Stimulated activated CD4-positive, alpha-beta T cell treated with anti-CD3 and anti-CD28 coated beads, Interleukin-4, amount 100 ng/mL, for 1 hour (primary cell): ENCODE measurements around the gene BTN2A1.
"Not testable (repeated sequence)": the region's sequence is repeated elsewhere in the genome, so short reads cannot be mapped to it uniquely, and the experiment has no call there.

Source experiments
- DNase-seq: peaks from one replicate; pipeline ENCODE4 v3.0.0-alpha.2; 2020

BTN2A1 gene

DNA sequence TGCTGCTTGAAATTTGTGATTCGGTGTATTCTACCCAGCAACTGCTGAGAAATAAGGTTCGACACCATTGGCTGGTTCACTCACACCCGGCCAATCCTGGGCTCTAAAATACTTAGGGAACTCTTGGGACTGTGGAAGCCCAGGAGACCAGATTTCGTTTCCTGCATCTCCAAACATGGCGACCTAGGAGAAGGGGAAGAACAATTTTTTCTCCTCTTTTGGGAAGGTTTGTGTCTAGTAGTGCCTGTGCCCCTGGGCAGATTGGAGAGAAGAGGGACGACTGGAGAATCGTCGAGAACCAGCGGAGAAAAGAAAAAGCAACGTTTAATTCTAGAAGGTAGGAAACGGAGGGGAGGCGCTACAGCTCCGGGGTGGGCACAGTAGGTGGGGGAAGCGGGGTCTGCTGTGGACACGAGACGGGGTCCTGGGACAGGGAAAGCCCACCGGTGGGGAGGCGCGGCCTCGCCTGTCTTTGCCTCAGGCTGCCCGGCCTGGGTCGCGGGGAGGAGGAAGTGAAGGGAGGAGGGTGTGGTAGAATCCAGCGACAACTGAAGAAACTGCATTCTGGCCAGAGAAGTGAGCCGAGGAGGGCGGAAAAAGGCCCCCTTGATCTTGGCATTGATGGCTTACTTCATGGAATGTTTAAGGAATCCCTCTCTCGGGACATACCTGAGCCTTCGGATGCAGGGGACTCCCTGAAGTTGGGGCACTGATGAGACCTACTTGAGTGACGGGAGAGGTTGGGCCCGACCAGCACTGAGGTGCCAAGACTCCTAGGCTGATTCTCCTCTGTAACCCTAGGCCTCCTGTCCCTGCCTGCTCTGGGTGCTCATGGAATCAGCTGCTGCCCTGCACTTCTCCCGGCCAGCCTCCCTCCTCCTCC is at the start of gene BTN2A1:
Gene BTN2A1 (plus strand): TSS at position 150 of the 883 bp plus-strand sequence. CDS start 682 bp downstream, at position 832.
- DNase-seq = peak; percentile 52

DNA sequence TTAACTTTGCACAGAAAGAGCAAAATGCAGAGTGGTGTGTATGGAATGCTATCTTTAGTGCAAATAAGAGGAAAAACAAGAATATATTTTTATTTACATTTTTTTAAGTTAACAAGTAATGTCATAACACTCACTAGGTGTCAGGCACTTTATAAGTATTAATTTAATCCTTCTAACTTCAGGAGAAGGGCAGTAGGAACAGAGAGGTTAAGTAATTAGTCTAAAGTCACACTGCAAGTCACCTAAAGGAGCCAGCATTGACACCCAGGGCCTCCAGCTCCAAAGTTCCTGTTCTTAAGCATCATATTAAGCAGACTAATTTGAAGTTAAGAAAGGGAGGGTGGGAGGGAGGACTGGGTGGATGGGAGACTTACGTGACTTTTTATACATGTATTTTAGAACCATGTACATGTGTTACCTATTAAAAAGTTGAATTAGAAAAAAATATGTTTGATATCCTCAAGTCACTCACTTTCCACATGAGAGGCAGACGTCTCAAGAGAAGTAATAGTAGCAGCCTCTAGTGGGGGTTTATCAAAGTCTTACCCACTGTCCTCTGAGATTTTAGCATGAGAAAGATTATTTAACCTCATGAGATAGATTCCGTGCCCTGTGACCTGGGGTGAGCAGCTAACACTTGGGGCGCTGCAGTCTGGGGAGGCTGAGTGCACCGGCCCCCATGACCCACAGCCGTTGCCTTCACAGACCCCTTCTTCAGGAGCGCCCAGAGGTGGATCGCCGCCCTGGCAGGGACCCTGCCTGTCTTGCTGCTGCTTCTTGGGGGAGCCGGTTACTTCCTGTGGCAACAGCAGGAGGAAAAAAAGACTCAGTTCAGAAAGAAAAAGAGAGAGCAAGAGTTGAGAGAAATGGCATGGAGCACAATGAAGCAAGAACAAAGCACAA is 48.7 kb upstream of the BTN2A1 start:
- DNase-seq = no peak

DNA sequence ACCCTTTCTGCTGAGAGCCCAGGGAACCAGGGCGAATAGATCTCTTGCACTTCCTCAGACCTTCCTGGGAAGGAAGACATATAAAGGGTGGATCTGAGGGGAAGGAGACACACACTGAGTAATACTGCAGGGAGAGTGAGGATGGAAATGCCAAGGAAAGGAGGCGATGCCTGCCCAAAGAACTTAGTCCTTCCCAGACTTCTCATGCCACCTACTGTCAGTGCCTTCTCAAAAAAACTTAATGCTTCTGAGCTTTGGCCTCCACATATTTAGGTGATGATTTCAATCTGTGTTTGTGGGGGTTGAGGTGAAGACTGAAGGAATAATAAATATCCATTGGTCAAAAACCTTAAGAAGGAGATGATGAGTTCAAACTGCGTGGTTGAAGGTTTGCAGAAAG is 46.0 kb upstream of the BTN2A1 start:
- DNase-seq = no peak

DNA sequence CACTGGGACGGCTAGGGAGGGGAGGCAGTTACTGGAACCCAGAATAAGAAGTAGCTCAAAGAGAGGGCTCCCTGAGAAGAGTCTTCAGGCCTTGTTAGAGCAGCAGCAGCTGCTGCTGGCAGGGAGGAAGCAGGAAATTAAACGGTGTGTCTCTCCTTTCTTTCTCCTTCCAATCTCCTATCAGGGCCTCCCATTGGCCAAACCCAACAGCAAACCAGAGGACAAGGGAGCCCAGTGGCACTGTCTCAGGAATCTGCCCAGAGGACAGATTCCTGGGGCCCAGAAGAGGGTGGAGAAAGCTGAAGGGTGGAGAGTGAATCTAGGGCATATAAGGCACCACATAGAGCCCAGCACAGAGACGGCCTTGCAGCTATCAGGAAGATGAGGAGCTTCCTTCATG is 45.5 kb upstream of the BTN2A1 start:
- DNase-seq = no peak

DNA sequence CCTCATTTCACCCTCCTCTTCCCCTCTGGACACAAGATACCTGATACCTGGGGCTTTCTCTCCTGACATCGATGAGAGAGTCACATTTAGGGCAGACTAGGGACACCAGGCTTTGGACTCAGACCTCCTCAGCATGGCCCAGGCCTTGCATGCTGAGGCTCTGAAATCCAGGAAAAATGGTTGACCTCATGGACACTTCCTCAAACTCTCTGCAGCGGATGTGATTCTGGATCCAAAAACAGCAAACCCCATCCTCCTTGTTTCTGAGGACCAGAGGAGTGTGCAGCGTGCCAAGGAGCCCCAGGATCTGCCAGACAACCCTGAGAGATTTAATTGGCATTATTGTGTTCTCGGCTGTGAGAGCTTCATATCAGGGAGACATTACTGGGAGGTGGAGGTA is 44.8 kb upstream of the BTN2A1 start:
- DNase-seq = no peak

DNA sequence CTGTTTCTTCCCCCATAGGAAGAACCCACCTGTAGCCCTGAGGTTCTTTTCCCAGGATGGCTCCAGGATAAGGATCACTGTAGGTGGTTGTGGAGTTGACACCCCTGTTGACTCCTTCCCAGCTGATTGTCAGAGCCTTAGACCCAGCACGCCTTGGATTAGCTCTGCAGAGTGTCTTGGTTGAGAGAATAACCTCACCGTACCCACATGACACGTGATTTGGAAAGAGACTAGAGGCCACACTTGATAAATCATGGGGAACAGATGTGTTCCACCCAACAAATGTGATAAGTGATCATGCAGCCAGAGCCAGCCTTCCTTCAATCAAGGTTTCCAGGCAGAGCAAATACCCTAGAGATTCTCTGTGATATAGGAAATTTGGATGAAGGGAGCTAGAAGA is 43.5 kb upstream of the BTN2A1 start:
- no peak for DNase-seq

DNA sequence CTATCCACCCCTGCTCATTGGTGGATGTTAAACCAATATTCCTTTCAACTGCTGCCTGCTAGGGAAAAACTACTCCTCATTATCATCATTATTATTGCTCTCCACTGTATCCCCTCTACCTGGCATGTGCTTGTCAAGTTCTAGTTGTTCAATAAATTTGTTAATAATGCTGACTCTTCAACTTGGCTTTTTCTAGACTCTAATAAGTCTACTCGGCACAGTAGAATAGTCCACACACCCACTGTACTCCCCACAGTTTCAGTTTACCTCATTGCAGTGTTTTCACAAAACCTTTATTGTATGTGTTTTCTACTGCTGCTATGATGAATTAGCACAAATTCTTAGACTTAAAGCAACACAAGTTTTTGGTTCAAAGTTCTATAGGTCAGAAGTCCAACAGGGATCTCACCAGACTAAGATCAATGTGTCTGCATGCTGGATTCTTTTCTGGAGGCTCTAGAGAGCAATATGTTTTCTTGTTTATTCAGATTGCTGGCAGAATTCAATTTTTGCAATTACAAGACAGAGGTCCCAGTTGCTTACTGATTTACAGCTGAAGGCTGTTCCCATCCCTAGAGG is 42.6 kb upstream of the BTN2A1 start:
- DNase-seq = no peak

DNA sequence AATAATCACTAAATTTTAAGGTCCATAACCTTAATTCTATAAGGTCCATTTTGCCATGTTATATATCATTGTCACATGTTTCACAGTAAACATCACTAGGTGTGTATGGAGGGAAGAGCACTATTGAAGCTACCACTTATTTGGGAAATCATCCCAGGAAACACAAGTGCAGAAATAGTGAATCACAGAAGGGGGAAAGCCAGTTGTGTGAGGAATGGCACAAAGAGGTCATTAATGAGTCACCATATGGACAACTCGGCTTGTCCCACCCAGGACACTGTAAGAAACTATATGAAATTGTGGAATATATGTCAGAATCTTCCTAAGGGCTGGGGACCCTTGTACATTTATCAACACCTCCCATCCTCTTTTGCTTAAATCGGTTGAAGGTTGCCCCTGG is 42.0 kb upstream of the BTN2A1 start:
- no peak for DNase-seq

DNA sequence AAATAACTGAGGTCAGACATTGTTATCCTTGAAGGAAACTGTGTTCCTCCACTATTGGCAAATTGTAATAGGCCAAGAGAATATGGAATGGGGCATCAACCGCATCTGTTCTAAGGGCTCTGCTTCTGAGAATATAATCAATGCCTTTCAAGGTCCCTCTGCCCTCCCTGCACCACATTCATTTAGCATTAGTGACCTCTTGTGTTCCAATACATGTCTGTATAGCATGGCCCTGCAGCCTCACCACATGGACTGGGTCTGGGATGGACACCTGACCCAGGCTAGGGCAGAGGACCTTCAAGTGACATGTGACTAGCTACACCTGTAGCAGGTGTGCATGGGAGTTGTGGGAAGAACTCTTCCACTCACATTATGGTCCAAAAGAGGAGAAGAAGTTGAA is 41.5 kb upstream of the BTN2A1 start:
- DNase-seq = no peak

DNA sequence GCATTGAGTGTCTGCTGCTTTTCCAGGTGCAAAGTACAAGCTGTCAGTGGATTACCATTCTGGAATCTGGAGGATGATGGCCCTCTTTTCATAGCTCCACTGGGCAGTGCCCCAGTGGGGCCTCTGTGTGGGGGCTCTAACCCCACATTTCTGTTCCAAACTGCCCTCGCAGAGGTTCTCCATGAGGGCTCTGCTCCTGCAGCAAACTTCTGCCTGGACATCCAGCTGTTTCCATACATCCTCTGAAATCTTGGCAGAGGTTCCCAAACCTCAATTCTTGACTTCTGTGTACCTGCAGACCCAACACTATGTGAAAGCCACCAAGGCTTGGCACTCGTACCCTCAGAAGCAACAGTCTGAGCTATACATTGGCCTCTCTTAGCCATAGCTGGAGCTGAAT is 39.7 kb upstream of the BTN2A1 start:
- DNase-seq = not testable (repeated sequence)

DNA sequence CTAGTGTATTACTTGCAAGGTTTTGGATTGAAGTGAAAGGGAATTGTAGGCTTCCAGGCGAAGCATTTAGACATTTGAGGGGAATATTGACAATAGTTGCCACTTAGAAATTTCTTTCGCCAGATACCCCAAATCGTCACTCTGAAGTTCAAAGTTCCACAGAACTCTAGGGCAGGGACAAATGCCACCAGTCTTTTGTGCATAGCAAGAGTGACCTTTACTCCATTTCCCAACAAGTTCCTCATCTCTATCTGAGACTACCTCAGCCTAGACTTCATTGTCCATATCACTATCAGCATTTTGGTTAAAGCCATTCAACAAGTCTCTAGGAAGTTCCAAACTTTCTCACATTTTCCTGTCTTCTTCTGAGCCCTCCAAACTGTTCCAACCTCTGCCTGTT is 39.0 kb upstream of the BTN2A1 start:
- DNase-seq = not testable (repeated sequence)

DNA sequence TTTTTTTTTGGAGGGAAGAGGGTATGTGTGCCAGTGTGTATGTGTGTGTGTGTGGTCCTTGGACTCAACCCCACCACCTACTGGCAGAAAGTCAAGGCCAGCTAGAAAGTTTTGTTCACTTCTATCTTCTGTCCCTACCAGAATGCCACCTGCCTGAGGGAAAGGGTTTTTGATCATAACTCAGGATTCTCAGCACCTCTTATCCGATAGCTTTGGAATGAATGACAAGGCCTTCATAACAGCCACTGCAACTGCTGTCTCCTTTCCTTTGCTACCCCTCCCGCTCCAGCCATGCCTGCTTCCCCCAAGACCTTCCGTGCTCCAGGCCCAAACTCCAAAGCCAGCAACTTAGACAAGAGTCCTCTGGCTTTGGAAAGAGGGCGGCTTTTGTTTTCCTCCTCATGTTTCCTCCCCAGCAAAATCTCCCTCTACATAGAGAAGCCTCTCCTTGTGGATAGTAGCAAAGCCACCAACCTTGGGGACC is 37.0 kb upstream of the BTN2A1 start:
- DNase-seq = no peak

DNA sequence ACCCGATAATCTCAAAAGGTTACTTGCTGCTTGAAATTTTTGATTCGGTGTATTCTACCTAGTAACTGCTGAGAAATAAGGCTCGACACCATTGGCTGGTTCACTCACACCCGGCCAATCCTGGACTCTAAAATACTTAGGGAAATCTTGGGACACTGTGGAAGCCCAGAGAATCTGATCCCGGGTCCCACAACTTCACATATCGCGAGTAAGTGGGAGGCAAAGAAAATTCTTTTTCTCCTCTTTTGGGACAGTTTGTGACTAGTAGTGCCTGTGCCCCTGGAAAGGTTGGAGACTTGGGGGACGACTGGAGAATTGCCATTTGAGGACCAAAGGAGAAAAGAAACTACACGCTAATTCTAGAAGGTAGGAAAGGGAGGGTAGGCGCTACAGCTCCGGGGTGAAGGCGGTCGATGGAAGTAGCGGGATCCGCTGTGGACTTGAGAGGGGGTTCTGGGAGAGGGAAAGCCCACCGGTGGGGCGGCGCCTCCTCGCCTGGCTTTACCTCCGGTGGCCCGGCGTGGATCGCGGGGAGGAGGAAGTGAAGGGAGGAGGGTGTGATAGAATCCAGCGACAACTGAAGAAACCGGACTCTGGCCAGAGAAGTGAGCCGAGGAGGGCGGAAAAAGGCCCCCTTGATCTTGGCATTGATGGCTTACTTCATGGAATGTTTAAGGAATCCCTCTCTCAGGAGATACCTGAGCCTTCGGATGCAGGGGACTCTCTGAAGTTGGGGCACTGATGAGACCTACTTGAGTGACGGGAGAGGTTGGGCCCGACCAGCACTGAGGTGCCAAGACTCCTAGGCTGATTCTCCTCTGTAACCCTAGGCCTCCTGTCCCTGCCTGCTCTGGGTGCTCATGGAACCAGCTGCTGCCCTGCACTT is 36.3 kb upstream of the BTN2A1 start:
- peak; percentile 21 for DNase-seq

DNA sequence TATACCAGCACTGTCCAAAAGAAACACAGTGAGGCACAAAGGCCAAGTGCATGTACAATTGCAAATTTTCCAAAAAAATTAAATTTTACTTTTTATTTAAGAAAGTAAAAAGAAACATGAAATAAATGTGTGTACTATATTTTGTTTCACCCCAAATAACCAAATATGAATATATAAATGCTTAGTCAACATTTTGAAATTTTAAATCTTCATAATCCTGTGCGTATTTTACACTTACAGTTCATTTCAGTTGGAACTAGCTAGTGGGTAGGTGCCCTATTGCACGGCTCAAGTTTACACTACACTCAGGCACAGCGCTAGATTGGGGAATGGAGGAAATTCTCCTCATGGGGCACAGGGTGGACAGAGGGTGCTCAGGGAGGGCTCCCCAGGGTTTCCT is 35.4 kb upstream of the BTN2A1 start:
- DNase-seq = no peak

DNA sequence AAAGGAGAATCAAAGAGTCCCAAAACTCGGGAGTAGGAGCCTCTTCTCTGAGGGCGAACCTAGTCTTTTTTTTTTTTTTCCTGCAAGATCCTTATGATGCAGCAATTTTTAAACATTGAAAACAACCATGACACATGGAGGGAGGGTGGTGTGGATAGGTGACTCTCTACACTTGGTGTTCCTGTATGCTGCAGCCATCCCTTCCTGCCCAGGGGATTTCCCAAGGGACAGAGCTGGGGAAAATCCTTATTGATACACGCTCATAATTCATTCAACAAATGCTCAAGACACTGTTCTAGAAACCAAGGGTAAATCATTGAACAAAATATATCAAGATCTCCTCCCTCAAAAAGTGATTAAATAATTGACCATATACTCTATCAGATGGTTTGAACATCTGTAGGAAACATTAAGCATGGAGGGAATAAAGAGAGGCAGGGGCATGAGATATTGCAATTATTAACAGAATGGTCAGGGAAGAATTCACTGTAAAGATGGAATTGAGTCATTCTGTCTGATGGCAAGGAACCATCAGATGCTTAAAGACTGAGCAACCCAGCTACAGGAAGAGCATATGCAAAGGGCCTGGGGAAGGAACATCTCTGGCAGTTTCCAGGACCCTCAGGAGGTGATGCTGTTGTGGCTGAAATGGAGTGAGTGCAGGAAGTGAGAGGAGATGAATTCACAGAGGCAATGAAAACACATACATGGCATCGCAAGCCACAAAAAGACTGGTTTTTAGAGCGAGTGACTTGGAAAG is 30.9 kb upstream of the BTN2A1 start:
- no peak for DNase-seq

DNA sequence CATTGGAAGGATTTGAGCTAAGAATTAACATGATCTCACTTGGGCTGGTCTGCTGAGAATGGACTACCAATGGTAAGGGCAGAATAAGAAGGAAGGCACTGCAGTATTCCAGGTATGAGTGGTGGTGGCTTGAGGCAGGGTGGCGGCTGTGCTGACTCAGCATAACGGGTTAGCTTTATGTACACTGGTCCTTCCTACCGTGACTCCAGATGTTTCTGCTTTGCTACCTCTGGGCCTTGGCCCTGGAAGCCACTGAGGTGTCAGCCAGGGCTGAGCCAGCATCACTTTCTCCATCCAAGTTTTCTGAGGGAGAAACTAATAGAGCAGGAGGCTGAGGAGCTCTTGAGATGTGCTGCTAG is 30.3 kb upstream of the BTN2A1 start:
- no peak for DNase-seq

DNA sequence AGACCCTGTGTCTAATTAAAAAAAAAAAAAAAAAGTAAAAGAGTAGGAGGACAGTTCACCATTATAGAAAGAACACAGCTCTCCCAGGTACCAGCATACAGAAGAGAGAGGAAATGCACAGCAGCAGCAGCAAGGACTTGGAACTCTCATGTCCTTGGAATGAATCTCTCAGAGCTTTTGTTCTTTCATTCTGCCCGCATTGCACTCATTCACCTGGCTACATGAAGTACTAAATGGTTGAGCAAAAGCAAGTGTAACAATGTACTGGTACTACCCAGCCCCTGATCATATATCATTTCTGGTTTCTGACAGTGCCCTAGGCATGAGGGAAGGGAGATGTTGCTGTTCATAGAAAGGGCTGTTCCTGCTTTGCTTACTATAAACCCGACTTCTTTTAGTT is 29.5 kb upstream of the BTN2A1 start:
- DNase-seq = no peak

DNA sequence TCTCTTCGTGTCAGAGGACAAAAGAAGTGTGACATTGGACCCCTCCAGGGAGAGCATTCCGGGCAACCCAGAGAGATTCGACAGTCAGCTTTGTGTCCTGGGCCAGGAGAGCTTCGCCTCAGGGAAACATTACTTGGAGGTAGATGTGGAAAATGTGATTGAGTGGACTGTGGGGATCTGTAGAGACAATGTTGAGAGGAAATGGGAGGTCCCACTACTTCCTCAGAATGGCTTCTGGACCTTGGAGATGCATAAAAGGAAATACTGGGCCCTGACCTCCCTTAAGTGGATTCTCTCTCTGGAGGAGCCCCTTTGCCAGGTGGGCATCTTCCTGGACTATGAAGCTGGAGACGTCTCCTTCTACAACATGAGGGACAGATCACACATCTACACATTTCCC is 27.0 kb upstream of the BTN2A1 start:
- DNase-seq = no peak

DNA sequence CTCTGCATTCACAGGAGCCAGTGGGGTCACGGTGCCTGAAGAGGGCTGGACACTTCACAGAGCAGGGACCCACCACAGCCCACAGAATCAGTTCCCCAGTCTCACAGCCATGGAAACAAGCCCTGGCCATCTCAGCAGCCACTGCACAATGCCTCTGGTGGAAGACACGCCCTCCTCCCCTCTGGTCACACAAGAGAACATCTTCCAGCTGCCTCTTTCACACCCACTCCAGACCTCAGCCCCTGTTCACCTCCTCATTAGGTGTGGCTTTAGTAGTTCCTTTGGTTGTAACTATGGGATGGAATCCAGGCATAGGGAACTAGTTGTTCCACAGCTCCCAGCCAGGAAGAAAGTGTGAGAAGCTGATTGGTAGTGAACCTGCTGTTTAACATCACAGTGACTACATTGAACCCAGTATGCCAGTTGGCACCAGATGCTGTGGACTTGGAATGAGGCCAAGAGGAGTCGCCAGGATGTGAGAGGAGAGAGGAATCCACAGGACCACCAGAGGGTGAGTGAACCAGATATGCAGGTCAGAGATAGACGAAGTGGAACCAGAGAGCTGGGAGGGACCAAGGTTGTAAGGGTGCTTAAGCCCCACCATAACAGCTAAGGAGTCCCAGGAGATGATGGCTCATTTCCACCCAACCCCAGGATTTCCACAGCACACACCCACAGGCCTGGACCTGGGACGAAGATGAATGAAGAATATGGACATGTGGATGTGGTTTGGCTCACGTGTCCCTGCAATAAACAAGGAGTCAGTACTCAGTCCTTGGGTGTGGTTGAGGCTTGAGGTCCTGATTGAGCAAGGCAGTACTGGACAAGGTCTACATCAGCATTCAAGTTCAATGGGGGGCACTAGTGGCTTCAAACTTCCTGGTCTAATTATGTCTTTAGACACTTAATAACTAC is 26.2 kb upstream of the BTN2A1 start:
- DNase-seq = no peak

DNA sequence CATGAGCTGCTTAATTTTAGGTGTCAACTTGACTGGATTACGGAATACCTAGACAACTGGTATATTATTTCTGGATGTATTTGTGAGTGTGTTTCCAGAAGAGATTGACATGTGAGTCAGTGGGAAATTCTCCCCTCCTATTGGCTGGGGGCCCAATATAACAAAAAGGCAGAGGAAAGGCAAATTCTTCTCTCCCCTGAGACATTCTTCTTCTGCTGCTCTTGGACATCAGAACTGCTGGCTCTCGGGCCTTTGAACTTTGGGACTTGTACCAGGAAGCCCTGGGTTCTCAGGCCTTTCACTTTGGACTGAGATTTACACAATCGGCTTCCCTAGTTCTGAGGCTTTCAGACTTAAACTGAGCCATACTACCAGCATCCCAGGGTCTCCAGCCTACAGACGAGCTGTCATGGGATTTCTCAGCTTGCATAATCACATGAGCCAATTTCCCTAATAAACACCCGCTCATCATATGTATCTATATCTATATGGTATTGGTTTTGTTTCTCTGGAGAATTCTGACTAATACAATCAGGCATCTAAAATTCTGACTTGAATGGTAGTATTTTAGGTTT is 25.0 kb upstream of the BTN2A1 start:
- no peak for DNase-seq
